ENCODE data around the gene GMPPB. TPM values are rescaled to one million over a fixed set of nuclear protein-coding genes. Genes with fewer than 3 reads are reported as not detected.
A peak's percentile ranks its signal among the peaks of the same experiment; 100 is the strongest.

The GMPPB gene
- total RNA-seq, result 9.9 TPM

DNA sequence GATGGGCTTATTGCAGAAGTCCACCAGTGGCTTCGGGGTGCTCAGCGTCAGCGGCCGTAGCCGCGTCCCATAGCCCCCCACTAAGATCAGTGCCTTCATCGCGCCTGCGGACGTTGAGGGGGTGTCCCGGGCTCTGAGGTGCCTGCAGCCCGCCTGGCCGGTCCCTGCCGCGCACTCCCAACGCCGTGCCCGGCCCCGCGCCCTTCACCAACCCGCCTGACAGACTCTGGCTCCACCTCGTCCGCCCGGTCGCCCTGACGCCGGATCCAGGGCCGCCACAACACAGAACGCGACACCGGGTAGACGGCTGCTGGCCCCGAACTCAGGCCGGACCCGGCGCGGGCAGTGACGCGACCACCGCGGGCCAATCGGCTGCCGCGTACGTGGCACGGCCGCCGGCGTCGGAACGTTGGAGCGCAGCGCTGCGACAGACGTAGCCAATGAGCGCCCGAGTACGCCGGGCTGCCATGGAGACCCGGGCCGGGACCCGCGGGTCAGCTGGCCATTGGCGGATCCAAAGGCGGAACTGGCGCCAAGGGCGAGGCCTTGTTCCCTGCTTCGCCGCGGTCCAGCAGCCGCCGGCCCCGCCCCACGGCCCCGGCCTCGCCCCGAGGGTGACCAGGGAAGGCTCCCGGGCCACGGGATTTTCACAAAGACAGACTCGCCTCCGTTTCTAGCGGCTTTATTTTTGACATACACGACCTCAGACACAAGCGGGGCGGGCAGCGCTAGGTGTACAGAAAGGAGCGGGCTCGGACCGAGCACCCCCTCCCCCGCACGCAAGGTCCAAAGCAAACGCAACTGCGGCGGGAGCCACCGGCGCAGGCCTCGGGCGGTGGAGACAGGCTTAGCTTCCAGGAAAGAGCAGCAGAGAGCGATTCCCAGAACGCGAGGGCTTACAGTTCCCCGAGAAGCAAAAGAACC lies at the start of gene GMPPB:
TSS of gene GMPPB (minus strand) at position 324 of the 924 bp plus-strand sequence. CDS start at position 99, 225 bp downstream.
- peaks cover 50 to 53% (median 51%) of the 10 kb centered on the region in 3 donors for H3K36me3 ChIP-seq (ENCODE audit: control insufficient read depth in 3 of 3, insufficient read depth in 3 of 3, low read length in 3 of 3)

DNA sequence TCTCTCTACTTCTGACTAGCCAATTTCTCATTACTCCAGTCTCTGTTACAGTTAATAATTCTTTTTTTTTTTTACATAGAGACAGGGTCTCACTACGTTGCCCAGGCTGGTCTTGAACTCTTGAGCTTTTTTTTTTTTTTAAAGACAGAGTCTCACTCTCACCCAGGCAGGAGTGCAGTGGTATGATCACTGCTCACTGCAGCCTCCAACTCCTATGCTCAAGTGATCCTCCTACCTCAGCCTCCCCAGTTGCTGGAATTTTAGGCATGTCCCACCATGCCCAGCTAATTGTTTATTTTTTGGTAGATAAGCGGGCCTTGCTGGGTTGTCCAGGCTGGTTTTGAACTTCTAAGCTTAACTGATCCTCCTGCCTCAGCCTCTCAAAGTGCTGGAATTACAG lies 49.0 kb upstream of the GMPPB start:
- H3K36me3 ChIP-seq (ENCODE audit: control insufficient read depth in 3 of 3, insufficient read depth in 3 of 3, low read length in 3 of 3), result peaks cover 0 to 5% (median 0%) of the 10 kb centered on the region in 3 donors
- H3K4me3 ChIP-seq (ENCODE audit: low read length in 3 of 3), result no peak overlapping the region
- no peaks in the 10 kb centered on the region for H3K27me3 ChIP-seq (ENCODE audit: control insufficient read depth in 3 of 3, insufficient read depth in 3 of 3, low read length in 3 of 3)
- H3K27ac ChIP-seq (ENCODE audit: low read depth, low read length), result no peak overlapping the region
- H3K4me1 ChIP-seq (ENCODE audit: control insufficient read depth in 3 of 3, insufficient read depth in 3 of 3, low read length in 3 of 3), result peaks cover 0 to 6% (median 0%) of the 10 kb centered on the region in 3 donors
- no peaks in the 10 kb centered on the region for H3K9me3 ChIP-seq (ENCODE audit: control insufficient read depth in 3 of 3, low read length in 3 of 3)
- no peak overlapping the region for H3K9ac ChIP-seq (ENCODE audit: low read depth in 1 of 3, low read length in 3 of 3)

More for the DNA sequence above, at the start of gene GMPPB:
- peak within 1 kb of the TSS; percentile 90 to 98 (median 96) for H3K4me3 ChIP-seq (ENCODE audit: low read length in 3 of 3)
- no peaks in the 10 kb centered on the region for H3K27me3 ChIP-seq (ENCODE audit: control insufficient read depth in 3 of 3, insufficient read depth in 3 of 3, low read length in 3 of 3)
- H3K9me3 ChIP-seq (ENCODE audit: control insufficient read depth in 3 of 3, low read length in 3 of 3), result no peaks in the 10 kb centered on the region
- H3K4me1 ChIP-seq (ENCODE audit: control insufficient read depth in 3 of 3, insufficient read depth in 3 of 3, low read length in 3 of 3), result peaks cover 29 to 65% (median 45%) of the 10 kb centered on the region in 3 donors
- H3K27ac ChIP-seq (ENCODE audit: low read depth, low read length), result peak within 1 kb of the TSS; percentile 96
- H3K9ac ChIP-seq (ENCODE audit: low read depth in 1 of 3, low read length in 3 of 3), result peak within 1 kb of the TSS; percentile 90 to 96 (median 96)

DNA sequence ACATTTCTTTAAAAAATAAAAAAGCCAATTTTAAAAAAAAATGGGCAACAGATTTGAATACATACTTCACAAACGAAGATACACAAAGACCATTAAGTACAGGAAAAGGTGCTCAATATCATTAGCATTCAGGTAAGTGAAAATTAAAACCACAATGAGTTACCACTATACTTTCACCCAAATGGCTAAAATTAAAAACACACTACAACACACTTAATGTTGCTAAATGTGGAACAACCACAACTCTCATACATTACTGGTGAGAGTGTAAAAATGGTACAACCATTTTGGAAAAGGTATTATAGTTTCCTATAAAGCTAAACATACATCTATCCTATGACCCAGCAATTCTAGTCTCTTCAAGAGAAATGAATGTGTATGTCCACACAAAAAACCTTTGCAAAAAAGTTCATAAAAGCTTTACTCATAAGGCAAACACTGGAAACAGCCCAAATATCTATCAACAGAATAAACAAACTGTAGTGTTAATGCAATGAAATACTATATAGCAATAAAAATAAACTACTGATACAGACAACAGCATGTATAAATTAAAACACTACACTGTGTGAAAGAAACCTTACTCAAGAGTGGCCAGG lies 47.7 kb upstream of the GMPPB start:
- H3K4me3 ChIP-seq (ENCODE audit: low read length in 3 of 3), result no peak overlapping the region
- H3K27ac ChIP-seq (ENCODE audit: low read depth, low read length), result no peak overlapping the region
- H3K9ac ChIP-seq (ENCODE audit: low read depth in 1 of 3, low read length in 3 of 3), result no peak overlapping the region
- no peaks in the 10 kb centered on the region for H3K27me3 ChIP-seq (ENCODE audit: control insufficient read depth in 3 of 3, insufficient read depth in 3 of 3, low read length in 3 of 3)
- H3K4me1 ChIP-seq (ENCODE audit: control insufficient read depth in 3 of 3, insufficient read depth in 3 of 3, low read length in 3 of 3), result peaks cover 0 to 6% (median 0%) of the 10 kb centered on the region in 3 donors
- H3K9me3 ChIP-seq (ENCODE audit: control insufficient read depth in 3 of 3, low read length in 3 of 3), result no peaks in the 10 kb centered on the region
- no peaks in the 10 kb centered on the region for H3K36me3 ChIP-seq (ENCODE audit: control insufficient read depth in 3 of 3, insufficient read depth in 3 of 3, low read length in 3 of 3)

DNA sequence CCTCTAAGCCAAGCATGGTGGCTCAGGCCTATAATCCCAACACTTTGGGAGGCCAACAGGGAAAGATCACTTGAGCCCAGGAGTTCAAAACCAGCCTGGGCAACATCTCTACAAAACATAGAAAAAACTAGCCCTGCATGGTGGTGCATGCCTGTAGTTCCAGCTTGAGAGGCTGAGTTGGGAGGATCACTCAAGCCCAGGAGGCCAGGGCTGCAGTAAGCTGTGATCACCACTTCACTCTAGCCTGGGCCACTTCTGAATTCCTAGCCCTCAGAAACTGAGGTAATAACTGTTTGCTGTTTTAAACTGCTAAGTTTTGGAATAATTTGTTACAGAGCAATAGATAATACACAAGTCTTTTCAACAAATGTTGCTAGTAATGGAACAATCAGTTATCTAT lies 46.2 kb upstream of the GMPPB start:
- no peaks in the 10 kb centered on the region for H3K36me3 ChIP-seq (ENCODE audit: control insufficient read depth in 3 of 3, insufficient read depth in 3 of 3, low read length in 3 of 3)
- no peak overlapping the region for H3K4me3 ChIP-seq (ENCODE audit: low read length in 3 of 3)
- no peaks in the 10 kb centered on the region for H3K27me3 ChIP-seq (ENCODE audit: control insufficient read depth in 3 of 3, insufficient read depth in 3 of 3, low read length in 3 of 3)
- no peaks in the 10 kb centered on the region for H3K4me1 ChIP-seq (ENCODE audit: control insufficient read depth in 3 of 3, insufficient read depth in 3 of 3, low read length in 3 of 3)
- H3K9me3 ChIP-seq (ENCODE audit: control insufficient read depth in 3 of 3, low read length in 3 of 3), result no peaks in the 10 kb centered on the region
- H3K9ac ChIP-seq (ENCODE audit: low read depth in 1 of 3, low read length in 3 of 3), result no peak overlapping the region
- H3K27ac ChIP-seq (ENCODE audit: low read depth, low read length), result no peak overlapping the region

DNA sequence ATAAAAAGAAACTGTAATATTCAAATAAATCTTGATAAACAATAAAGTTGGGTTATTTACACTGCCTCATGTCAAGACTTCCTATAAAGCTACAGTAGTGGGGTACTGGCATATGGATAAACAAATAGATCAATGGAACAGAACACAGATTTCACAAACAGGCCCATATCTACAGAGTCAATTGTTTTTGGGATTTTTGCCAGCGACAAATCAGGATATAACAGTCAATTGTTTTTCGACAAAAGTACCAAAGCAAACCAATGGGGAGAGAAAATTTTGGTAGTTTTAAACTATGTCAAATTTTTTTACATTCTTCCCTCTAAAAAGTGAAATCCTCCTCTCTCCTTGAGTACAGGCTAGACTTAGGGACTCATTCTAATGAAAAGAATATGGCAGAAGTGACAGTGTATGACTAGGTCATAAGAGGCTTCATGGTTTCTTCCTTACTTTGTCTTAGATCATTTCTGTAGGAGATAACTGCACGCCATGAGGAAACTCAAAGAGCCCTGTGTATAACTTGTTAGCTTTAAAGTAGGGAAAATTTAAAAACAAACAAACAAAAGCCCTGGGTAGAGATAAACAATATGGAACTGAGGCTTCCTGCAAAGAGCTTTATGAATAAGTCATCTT lies 45.6 kb upstream of the GMPPB start:
- Histone ChIP-seq H3K9me3 (ENCODE audit: control insufficient read depth in 3 of 3, low read length in 3 of 3) (no peaks in the 10 kb centered on the region), H3K9ac (ENCODE audit: low read depth in 1 of 3, low read length in 3 of 3) (no peak overlapping the region), H3K4me1 (ENCODE audit: control insufficient read depth in 3 of 3, insufficient read depth in 3 of 3, low read length in 3 of 3) (no peaks in the 10 kb centered on the region), H3K36me3 (ENCODE audit: control insufficient read depth in 3 of 3, insufficient read depth in 3 of 3, low read length in 3 of 3) (no peaks in the 10 kb centered on the region), H3K4me3 (ENCODE audit: low read length in 3 of 3) (no peak overlapping the region), H3K27ac (ENCODE audit: low read depth, low read length) (no peak overlapping the region), H3K27me3 (ENCODE audit: control insufficient read depth in 3 of 3, insufficient read depth in 3 of 3, low read length in 3 of 3) (no peaks in the 10 kb centered on the region)

DNA sequence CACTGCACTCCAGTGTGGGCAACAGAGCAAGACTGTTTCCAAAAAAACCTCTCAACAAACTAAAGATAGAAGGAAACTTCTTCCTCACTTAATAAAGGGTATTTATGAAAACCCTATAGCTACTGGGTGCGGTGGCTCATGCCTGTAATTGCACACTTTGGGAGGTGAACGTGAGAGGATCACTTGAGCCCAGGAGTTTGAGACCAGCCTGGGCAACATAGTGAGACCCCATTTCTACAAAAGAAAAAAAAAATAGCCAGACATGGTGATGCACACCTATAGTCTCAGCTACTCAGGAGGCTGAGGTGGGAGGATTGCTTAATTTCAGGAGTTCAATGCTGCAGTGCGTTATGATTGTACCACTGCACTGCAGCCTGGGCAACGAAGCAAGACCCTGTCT lies 40.2 kb upstream of the GMPPB start:
- Histone ChIP-seq H3K4me1 (ENCODE audit: control insufficient read depth in 3 of 3, insufficient read depth in 3 of 3, low read length in 3 of 3) (no peaks in the 10 kb centered on the region), H3K9ac (ENCODE audit: low read depth in 1 of 3, low read length in 3 of 3) (no peak overlapping the region), H3K36me3 (ENCODE audit: control insufficient read depth in 3 of 3, insufficient read depth in 3 of 3, low read length in 3 of 3) (no peaks in the 10 kb centered on the region), H3K9me3 (ENCODE audit: control insufficient read depth in 3 of 3, low read length in 3 of 3) (no peaks in the 10 kb centered on the region), H3K27me3 (ENCODE audit: control insufficient read depth in 3 of 3, insufficient read depth in 3 of 3, low read length in 3 of 3) (no peaks in the 10 kb centered on the region), H3K4me3 (ENCODE audit: low read length in 3 of 3) (no peak overlapping the region), H3K27ac (ENCODE audit: low read depth, low read length) (no peak overlapping the region)

DNA sequence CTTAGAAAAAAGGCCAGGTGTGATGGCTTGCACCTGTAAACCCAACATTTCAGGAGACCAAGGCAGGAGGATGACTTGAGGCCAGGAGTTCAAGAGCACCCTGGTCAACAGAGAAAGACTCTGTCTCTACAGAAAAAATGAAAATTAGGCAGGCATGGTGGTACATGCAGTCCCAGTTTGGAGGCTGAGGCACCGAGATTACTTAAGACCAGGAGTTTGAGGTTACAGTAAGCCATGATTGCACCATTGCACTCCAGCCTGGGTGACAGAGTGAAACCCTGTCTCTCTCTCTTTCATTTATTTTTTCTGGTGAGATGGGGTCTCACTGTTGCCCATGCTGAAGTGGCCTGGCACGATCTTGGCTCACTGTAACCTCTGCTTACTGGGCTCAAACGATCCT lies 37.9 kb upstream of the GMPPB start:
- Histone ChIP-seq H3K27ac (ENCODE audit: low read depth, low read length) (no peak overlapping the region), H3K36me3 (ENCODE audit: control insufficient read depth in 3 of 3, insufficient read depth in 3 of 3, low read length in 3 of 3) (no peaks in the 10 kb centered on the region), H3K9me3 (ENCODE audit: control insufficient read depth in 3 of 3, low read length in 3 of 3) (no peaks in the 10 kb centered on the region), H3K9ac (ENCODE audit: low read depth in 1 of 3, low read length in 3 of 3) (no peak overlapping the region), H3K4me1 (ENCODE audit: control insufficient read depth in 3 of 3, insufficient read depth in 3 of 3, low read length in 3 of 3) (peaks cover 0 to 5% (median 5%) of the 10 kb centered on the region in 3 donors), H3K27me3 (ENCODE audit: control insufficient read depth in 3 of 3, insufficient read depth in 3 of 3, low read length in 3 of 3) (no peaks in the 10 kb centered on the region), H3K4me3 (ENCODE audit: low read length in 3 of 3) (no peak overlapping the region)

DNA sequence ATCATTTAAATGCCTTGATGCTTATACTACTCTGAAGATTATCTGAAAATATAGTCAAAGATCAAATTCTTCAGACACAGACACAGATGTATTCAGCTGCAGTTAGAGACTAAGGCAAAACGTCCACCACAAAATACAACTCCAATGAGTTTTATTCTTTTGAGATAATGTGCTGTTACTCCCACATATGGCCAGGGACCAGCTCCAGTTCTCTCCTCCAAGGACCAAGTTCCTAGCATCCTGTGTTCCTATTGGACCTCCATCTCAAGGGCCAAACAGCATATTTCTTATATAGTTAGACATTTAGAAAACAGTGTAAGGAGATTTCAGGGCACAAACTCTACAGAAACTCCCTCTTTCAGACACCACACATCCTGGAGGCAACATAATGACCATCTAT lies 35.5 kb upstream of the GMPPB start:
- peaks cover 5 to 11% (median 7%) of the 10 kb centered on the region in 3 donors for H3K4me1 ChIP-seq (ENCODE audit: control insufficient read depth in 3 of 3, insufficient read depth in 3 of 3, low read length in 3 of 3)
- no peaks in the 10 kb centered on the region for H3K36me3 ChIP-seq (ENCODE audit: control insufficient read depth in 3 of 3, insufficient read depth in 3 of 3, low read length in 3 of 3)
- no peaks in the 10 kb centered on the region for H3K27me3 ChIP-seq (ENCODE audit: control insufficient read depth in 3 of 3, insufficient read depth in 3 of 3, low read length in 3 of 3)
- no peaks in the 10 kb centered on the region for H3K9me3 ChIP-seq (ENCODE audit: control insufficient read depth in 3 of 3, low read length in 3 of 3)
- H3K27ac ChIP-seq (ENCODE audit: low read depth, low read length), result no peak overlapping the region
- no peak overlapping the region for H3K4me3 ChIP-seq (ENCODE audit: low read length in 3 of 3)
- no peak overlapping the region for H3K9ac ChIP-seq (ENCODE audit: low read depth in 1 of 3, low read length in 3 of 3)

DNA sequence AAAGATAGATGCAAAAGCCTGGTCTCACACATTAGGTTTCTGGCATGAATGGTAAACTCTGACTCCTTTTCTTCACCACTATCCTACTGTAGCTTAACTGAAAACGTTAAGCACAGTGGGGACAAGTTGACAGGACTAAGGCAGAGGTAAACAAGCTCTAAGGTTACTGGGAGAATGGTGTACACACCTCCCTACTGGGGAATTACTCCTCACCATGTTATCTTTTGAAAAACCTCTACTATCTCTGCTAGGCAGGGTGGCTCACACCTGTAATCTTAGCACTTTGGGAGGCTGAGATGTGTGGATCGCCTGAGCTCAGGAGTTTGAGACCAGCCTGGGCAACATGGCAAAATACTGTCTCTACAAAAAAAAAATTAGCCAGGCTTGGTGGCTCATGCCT lies 33.4 kb upstream of the GMPPB start:
- H3K27me3 ChIP-seq (ENCODE audit: control insufficient read depth in 3 of 3, insufficient read depth in 3 of 3, low read length in 3 of 3), result no peaks in the 10 kb centered on the region
- H3K9me3 ChIP-seq (ENCODE audit: control insufficient read depth in 3 of 3, low read length in 3 of 3), result no peaks in the 10 kb centered on the region
- no peaks in the 10 kb centered on the region for H3K36me3 ChIP-seq (ENCODE audit: control insufficient read depth in 3 of 3, insufficient read depth in 3 of 3, low read length in 3 of 3)
- no peak overlapping the region for H3K27ac ChIP-seq (ENCODE audit: low read depth, low read length)
- H3K4me1 ChIP-seq (ENCODE audit: control insufficient read depth in 3 of 3, insufficient read depth in 3 of 3, low read length in 3 of 3), result peaks cover 5 to 12% (median 7%) of the 10 kb centered on the region in 3 donors
- no peak overlapping the region for H3K9ac ChIP-seq (ENCODE audit: low read depth in 1 of 3, low read length in 3 of 3)
- H3K4me3 ChIP-seq (ENCODE audit: low read length in 3 of 3), result no peak overlapping the region

DNA sequence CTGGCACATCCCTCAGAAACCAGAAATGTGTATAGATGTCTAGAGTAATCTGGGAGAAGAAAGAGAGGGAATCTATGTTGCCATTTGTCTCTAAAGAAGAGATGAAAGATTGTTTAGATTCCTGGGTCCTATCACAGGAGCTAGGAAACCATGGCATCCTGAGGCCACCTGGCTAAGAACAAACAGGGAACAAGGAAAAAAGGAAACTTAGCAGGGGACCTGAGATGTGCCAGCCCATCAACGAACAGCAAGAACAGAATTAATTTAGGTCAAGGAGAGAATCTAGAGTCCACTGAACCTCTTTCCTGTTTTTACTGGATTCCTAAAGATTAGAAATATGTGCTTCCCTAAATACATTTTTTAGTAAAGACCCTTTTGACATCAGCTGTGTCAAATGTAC lies 32.3 kb upstream of the GMPPB start:
- peaks cover 5 to 12% (median 7%) of the 10 kb centered on the region in 3 donors for H3K4me1 ChIP-seq (ENCODE audit: control insufficient read depth in 3 of 3, insufficient read depth in 3 of 3, low read length in 3 of 3)
- no peaks in the 10 kb centered on the region for H3K27me3 ChIP-seq (ENCODE audit: control insufficient read depth in 3 of 3, insufficient read depth in 3 of 3, low read length in 3 of 3)
- no peak overlapping the region for H3K27ac ChIP-seq (ENCODE audit: low read depth, low read length)
- no peak overlapping the region for H3K9ac ChIP-seq (ENCODE audit: low read depth in 1 of 3, low read length in 3 of 3)
- H3K4me3 ChIP-seq (ENCODE audit: low read length in 3 of 3), result no peak overlapping the region
- H3K36me3 ChIP-seq (ENCODE audit: control insufficient read depth in 3 of 3, insufficient read depth in 3 of 3, low read length in 3 of 3), result no peaks in the 10 kb centered on the region
- no peaks in the 10 kb centered on the region for H3K9me3 ChIP-seq (ENCODE audit: control insufficient read depth in 3 of 3, low read length in 3 of 3)

Measured in skeletal muscle tissue (tissue), 4 donors.